NCI-H82 (cell line): Measurements from ENCODE around the gene SELENOP.
A peak's percentile ranks its signal among the peaks of the same experiment; 100 is the strongest.
"Not testable (repeated sequence)": the region's sequence is repeated elsewhere in the genome, so short reads cannot be mapped to it uniquely, and the experiment has no call there.

ENCODE experiments used
- DNase-seq: peaks from one replicate; lab custom pipeline; 2025; lab: John Stamatoyannopoulos, UW

SELENOP gene

GRCh38 chr5:42826757-42827515, 15.2 kb upstream of the SELENOP start:
- no peak for DNase-seq

- DNase-seq, result no peak
These were observed 13.9 kb upstream of the SELENOP start for GRCh38 chr5:42825422-42826148.

GRCh38 chr5:42824347-42824976, 12.8 kb upstream of the SELENOP start:
- no peak for DNase-seq

- no peak for DNase-seq
These were observed 10.9 kb upstream of the SELENOP start for GRCh38 chr5:42822548-42822947.

- no peak for DNase-seq
These were observed 8.1 kb upstream of the SELENOP start for GRCh38 chr5:42819745-42820144.

GRCh38 chr5:42816546-42816945, 4.9 kb upstream of the SELENOP start:
- not testable (repeated sequence) for DNase-seq

- DNase-seq, result peak; percentile 2
These were observed 1.8 kb upstream of the SELENOP start for GRCh38 chr5:42813533-42813932.

GRCh38 chr5:42812620-42813019, 928 bp upstream of the SELENOP start:
- no peak for DNase-seq

- DNase-seq, result no peak
These were observed 680 bp downstream of the SELENOP start for GRCh38 chr5:42810834-42811590.

GRCh38 chr5:42808888-42809611, 2.6 kb downstream of the SELENOP start:
- no peak for DNase-seq

GRCh38 chr5:42807722-42808447, 3.8 kb downstream of the SELENOP start:
- DNase-seq, result peak; percentile 19

GRCh38 chr5:42806701-42807262, 4.9 kb downstream of the SELENOP start:
- DNase-seq, result no peak

- DNase-seq, result no peak
These were observed 5.5 kb downstream of the SELENOP start for GRCh38 chr5:42806004-42806700.

GRCh38 chr5:42804717-42805339, 6.9 kb downstream of the SELENOP start:
- DNase-seq, result no peak

- no peak for DNase-seq
These were observed 10.1 kb downstream of the SELENOP start for GRCh38 chr5:42801516-42802166.

- DNase-seq, result no peak
These were observed 10.9 kb downstream of the SELENOP start for GRCh38 chr5:42800748-42801330.

- DNase-seq, result no peak
These were observed 12.0 kb downstream of the SELENOP start for GRCh38 chr5:42799668-42800114.

GRCh38 chr5:42799241-42799608, 12.5 kb downstream of the SELENOP start:
- DNase-seq, result no peak
